ENCODE measurements around the gene GRIFIN. TPM values are rescaled to one million over a fixed set of nuclear protein-coding genes. Genes with fewer than 3 reads are reported as not detected.
A peak's percentile ranks its signal among the peaks of the same experiment; 100 is the strongest.

The GRIFIN gene
- total RNA-seq, 1 donor from 2014 or later: not detected

DNA sequence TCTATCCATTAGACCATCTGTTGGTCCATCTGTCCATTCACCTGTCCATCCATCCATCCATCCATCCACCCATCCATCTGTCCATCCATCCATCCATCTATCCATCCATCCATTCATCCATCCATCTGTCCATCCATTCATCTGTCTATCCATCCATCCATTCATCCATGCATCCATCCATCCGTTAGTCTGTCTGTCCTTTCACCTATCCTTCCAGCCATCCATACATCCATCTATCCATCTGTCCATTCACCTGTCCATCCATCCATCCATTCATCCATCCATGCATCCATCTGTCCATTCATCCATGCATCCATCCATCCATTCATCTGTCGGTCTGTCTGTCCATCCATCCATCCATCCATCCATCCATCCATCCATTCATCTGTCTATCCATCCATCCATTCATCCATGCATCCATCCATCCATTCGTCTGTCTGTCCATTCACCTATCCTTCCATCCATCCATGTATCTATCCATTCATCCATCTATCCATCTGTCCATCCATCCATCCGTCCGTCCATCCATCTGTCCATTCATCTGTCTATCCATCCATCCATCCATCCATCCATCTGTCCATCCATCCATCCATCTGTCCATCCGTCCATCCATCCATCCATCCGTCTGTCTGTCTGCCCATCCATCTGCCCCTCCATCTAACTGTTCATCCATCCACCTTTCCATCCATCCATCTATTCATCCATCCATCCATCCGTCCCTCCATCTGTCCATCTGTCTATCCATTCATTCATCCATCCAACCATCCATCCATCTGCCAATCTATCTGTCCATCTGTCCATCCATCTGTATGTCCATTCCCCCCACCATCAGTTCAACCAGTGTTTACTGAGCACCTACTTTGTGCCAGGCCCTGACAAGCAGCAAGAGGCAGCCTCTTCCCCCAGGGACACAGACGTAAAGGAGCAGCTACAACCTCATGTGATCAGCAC is 38.5 kb upstream of the GRIFIN start:
- no peak overlapping the region for H3K4me3 ChIP-seq
- H3K27me3 ChIP-seq (ENCODE audit: low read depth): no peaks in the 10 kb centered on the region
- H3K27ac ChIP-seq (replicated peaks): no peak overlapping the region
- TF ChIP-seq, protein P1, sequence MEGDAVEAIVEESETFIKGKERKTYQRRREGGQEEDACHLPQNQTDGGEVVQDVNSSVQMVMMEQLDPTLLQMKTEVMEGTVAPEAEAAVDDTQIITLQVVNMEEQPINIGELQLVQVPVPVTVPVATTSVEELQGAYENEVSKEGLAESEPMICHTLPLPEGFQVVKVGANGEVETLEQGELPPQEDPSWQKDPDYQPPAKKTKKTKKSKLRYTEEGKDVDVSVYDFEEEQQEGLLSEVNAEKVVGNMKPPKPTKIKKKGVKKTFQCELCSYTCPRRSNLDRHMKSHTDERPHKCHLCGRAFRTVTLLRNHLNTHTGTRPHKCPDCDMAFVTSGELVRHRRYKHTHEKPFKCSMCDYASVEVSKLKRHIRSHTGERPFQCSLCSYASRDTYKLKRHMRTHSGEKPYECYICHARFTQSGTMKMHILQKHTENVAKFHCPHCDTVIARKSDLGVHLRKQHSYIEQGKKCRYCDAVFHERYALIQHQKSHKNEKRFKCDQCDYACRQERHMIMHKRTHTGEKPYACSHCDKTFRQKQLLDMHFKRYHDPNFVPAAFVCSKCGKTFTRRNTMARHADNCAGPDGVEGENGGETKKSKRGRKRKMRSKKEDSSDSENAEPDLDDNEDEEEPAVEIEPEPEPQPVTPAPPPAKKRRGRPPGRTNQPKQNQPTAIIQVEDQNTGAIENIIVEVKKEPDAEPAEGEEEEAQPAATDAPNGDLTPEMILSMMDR (IDR thresholded peaks at IDR 0.05; ENCODE audit: borderline replicate concordance): no peak
- DNase-seq: no peak
- H3K36me3 ChIP-seq: no peaks in the 10 kb centered on the region
- no peaks in the 10 kb centered on the region for H3K9me3 ChIP-seq (replicated peaks)
- intact Hi-C loops (cut with micrococcal nuclease): no loop called here
- peaks cover 46% of the 10 kb centered on the region for H3K4me1 ChIP-seq

DNA sequence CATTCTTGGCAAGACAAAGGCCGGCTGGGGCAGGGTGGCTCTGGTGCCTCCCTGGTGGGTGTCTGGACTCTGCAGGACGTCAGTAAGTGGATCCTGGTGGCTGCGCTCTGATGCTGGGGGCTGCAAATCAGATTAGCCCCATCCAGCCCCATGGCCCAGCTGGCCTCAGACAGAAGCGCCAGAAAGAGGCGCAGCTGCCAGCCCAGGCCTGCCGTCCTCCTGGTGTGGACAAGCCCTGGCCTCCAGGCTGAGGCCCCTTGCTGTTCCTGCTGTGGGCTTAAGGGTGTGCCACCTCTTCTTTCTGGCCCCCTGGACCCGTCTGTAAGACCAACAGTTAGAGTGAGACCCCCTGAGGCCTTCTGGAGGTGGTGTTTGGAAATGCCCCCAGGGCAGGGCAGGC is 37.5 kb upstream of the GRIFIN start:
- H3K4me1 ChIP-seq: peaks cover 50% of the 10 kb centered on the region
- H3K9me3 ChIP-seq (replicated peaks): no peaks in the 10 kb centered on the region
- TF ChIP-seq, protein P1 (IDR thresholded peaks at IDR 0.05; ENCODE audit: borderline replicate concordance): no peak
- intact Hi-C loops (cut with micrococcal nuclease): no loop called here
- H3K4me3 ChIP-seq: no peak overlapping the region
- DNase-seq: no peak
- H3K27ac ChIP-seq (replicated peaks): no peak overlapping the region
- H3K36me3 ChIP-seq: no peaks in the 10 kb centered on the region
- no peaks in the 10 kb centered on the region for H3K27me3 ChIP-seq (ENCODE audit: low read depth)

DNA sequence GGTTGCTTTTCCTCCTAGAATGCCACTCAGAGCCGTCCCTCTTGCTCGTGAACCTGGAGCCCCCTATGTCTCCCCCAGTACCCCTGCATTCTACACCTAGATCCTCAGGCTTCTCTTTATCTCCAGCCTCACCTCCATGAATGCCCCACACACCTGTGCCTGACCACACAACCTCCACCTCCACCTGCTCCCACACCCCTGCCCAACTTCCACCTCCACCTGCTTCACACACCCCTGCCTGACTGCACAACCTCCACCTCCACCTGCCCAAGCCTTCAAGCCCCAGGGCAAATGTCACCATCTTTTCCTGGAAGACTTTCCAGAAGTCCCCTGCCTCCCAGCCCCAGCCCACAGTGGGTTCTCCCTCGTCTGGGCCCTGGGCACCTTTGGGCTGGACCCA is 36.5 kb upstream of the GRIFIN start:
- intact Hi-C loops (cut with micrococcal nuclease): no loop called here
- Histone ChIP-seq H3K27ac (replicated peaks) (no peak overlapping the region), H3K27me3 (ENCODE audit: low read depth) (no peaks in the 10 kb centered on the region)

DNA sequence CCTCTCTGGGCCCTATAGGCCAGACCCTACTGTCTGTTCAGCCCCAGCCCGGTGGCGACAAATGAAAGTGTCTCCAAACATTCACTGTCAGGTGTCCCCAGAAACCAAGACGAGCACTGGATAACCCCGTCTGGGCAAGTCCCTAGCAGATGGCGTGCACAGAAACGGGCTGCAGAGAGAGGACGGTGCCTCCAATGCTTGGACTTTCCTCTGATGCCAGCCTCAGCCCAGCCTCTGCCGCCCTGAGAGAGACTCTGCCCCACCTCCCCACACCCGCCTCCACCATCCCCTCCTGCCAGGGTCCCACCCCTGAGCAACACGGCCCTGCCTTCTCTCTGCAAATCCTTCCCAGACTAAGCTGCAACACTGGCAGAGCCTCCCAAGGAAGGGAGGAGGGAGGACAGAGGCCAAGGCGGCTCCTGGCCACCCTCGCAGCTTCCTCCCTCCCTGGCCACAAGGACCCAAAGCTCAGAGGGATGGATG is 36.0 kb upstream of the GRIFIN start:
- no peaks in the 10 kb centered on the region for H3K27me3 ChIP-seq (ENCODE audit: low read depth)
- intact Hi-C loops (cut with micrococcal nuclease): no loop called here
- peak overlapping the region; percentile 42 for H3K27ac ChIP-seq (replicated peaks)
- H3K36me3 ChIP-seq: no peaks in the 10 kb centered on the region
- H3K4me3 ChIP-seq: no peak overlapping the region
- no peaks in the 10 kb centered on the region for H3K9me3 ChIP-seq (replicated peaks)
- TF ChIP-seq, protein P1 (IDR thresholded peaks at IDR 0.05; ENCODE audit: borderline replicate concordance): no peak
- peaks cover 57% of the 10 kb centered on the region for H3K4me1 ChIP-seq
- peak; percentile 54 for DNase-seq

More for the DNA sequence above, 36.5 kb upstream of the GRIFIN start:
- H3K9me3 ChIP-seq (replicated peaks): no peaks in the 10 kb centered on the region
- TF ChIP-seq, protein P1 (IDR thresholded peaks at IDR 0.05; ENCODE audit: borderline replicate concordance): no peak
- H3K4me3 ChIP-seq: no peak overlapping the region
- peaks cover 52% of the 10 kb centered on the region for H3K4me1 ChIP-seq
- DNase-seq: no peak
- H3K36me3 ChIP-seq: no peaks in the 10 kb centered on the region

DNA sequence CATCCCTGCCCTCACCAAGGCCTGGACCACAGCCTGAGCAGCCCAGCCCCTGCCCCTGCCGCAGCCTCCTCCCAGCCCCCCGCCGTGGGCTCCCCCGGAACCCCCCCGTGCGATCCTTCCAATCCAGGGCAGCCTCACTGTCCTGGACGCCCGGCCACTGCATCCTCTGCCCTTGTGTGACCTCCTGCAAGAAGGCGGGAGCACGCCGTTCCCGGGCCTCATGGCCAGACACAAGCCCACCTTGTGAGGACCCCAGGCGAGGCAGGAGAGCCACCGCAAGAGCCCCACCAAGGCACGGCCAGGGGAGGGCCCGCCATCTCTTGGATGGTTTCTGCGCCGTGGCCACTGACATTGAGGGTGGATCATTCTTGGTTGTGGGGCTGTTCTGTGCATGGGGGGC is 35.6 kb upstream of the GRIFIN start:
- Histone ChIP-seq H3K9me3 (replicated peaks) (no peaks in the 10 kb centered on the region), H3K27me3 (ENCODE audit: low read depth) (no peaks in the 10 kb centered on the region), H3K4me3 (no peak overlapping the region), H3K36me3 (no peaks in the 10 kb centered on the region), H3K4me1 (peaks cover 58% of the 10 kb centered on the region), H3K27ac (replicated peaks) (peak overlapping the region; percentile 42)
- DNase-seq: no peak
- TF ChIP-seq, protein P1 (IDR thresholded peaks at IDR 0.05; ENCODE audit: borderline replicate concordance): no peak
- intact Hi-C loops (cut with micrococcal nuclease): no loop called here

Measured in left ventricle myocardium inferior (tissue), 1 donor.